Prostate gland (tissue), 2 donors: ENCODE data around the gene CTIF.

Experiments used
- CTCF ChIP-seq, 4 experiments: fragments of 200-600 bp in 2 of 4; fragments of 450-650 bp in 2 of 4; sonication (generic) in 2 of 4; IDR thresholded peaks; 1 replicate in 3 of 4; 2 replicates in 1 of 4; pipeline ENCODE4 v1.5.1; 2016 to 2019; ENCODE audit warnings: antibody characterized with exemption in 4 of 4, mild to moderate bottlenecking in 2 of 4, moderate library complexity in 2 of 4
- POLR2A ChIP-seq: fragments of 450-650 bp; IDR thresholded peaks from one replicate; pipeline ENCODE4 v1.6.1; 2016; ENCODE audit warnings: antibody characterized with exemption, mild to moderate bottlenecking

DNA sequence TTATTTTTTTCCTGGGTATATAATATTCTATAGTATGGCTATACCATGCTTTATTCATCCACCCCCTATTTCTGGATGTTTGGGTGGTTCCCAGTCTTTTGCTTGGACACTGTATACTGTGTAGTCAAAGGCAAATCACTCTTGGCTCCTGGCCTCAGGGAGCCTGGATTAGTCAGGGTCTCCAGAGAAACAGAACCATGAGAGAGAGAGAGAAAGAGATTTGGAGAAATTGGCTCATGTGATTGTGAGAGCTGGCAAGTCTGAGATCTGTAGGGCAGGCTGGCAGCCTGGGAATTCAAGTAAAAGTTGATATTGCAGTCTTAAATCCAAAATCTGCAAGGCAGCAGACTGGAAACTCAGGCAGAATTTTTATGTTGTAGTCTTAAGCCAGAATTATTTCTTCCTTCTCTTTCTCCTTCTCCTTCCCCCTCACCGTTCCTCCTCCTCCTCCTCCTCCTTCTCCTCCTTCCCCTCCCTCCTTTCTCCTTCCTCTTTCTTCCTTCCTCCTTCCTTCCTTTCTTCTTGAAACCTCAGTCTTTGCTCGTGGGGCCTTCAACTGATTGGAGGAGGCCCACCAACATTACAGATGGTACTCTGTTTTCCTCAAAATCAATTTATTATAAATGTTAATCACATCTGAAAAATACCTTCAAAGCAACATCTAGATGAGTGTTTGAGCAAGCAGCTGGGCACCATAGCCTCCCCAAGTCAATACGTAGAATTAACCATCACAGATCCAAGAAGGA lies 33.0 kb downstream of the CTIF start:
- TF ChIP-seq POLR2A: no peak
- TF ChIP-seq CTCF (IDR thresholded peaks at IDR 0.05): no peak
